NCI-H2029 (cell line): ENCODE measurements around the gene YWHAQ.

Source experiments
- DNase-seq: peaks from one replicate; lab custom pipeline; 2025; lab: John Stamatoyannopoulos, UW

The YWHAQ gene

DNA sequence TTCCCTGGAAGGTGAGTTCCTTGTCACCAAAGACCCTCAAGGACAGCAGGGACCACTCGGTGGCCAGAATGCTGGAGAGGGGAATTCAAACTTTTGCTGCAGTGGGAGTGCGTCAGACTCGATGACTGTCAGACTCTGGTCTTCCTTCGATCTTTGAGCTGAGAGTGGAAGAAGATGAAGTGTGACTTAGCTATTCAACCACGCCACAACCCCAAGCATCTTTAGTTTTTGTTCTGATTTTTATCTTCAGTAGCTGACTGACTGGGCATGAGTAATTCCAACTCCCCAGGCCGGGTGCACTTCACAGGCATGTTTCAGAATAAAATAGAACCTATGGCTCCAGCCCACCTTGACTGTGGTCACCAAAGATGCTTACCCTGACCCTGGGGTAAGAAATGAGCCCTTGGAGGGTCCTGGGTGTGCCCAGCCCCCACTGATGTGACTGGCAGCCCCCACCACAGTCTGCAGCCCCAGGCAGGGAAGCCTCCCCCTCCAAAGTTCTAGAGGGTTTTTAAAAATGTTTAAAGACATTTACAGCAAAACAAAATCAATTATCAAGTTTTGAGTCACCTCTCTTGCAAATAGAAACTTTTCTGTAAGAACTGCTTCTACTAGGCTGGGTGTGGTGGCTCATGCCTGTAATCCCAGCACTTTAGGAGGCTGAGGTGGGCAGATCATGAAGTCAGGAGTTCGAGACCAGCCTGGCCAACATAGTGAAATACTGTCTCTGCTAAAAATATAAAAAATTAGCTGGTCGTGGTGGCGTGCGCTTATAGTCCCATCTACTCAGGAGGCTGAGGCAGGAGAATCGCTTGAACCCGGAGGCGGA, 24.9 kb upstream of the YWHAQ start:
- no peak for DNase-seq

DNA sequence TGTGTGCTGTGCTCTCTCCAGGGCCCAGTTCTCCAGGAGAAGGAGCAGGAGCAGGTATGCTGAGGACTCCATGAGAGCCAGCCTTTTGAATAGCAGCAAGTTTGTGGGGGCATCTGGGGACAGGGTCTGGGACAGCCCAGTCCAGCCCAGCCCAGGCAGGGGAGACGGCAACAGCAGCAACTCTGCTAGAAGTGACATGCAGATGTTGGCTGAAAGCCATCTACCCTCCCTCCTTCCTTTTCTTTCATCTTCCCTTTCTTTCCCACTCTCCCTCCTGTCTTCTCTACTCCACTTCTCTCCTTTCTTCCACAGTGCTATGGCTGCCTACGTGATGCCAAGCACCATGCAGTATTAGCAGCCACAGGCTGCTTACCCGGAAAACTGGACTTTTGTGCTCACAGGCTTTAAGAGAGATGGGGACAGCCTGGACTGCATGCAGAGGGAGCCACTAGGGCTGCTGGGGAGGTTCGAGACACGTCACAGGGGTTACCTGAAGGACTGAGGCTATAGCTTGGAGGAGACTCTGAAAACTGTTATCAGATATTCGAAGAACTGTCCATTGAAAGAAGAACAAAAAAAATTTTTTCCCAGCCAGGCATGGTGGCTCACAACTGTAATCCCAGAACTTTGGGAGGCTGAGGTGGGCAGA, 23.8 kb upstream of the YWHAQ start:
- DNase-seq = no peak

DNA sequence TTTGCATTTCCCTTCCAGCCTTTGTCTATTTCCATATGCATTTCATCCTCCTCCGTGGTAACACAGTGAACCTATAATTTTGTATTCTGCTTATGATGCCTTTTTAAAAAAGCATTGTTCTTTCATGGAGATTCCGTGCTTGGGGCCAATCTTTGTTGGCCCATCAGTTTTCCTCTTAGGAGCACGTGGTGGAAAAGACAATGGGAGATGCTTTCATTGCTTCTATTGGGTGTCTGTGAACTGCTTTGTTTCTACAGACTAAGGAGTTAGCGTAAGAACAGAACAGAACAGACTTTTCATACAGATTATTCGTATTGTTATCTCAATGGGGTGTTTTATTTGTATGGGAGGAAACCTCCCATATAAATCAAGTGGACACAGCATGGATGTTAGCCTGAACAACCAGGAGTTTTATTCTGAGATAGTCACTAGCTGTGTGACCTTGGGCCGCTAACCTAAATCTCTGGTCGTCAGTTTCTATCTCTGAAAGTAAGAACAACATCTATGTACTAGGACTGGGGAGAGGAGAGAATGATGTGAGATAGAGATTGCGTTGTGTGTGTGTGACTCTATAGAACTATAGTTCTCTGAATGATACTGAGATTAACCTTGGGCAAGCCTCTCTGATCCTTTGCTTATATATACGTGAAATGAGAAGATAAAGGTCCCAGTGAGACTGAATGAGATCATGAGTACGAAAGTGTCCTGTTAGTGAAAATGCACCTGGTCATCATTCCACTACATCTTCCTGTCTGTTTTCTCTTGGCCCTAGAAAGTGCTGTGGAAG, 22.9 kb upstream of the YWHAQ start:
- DNase-seq = no peak

DNA sequence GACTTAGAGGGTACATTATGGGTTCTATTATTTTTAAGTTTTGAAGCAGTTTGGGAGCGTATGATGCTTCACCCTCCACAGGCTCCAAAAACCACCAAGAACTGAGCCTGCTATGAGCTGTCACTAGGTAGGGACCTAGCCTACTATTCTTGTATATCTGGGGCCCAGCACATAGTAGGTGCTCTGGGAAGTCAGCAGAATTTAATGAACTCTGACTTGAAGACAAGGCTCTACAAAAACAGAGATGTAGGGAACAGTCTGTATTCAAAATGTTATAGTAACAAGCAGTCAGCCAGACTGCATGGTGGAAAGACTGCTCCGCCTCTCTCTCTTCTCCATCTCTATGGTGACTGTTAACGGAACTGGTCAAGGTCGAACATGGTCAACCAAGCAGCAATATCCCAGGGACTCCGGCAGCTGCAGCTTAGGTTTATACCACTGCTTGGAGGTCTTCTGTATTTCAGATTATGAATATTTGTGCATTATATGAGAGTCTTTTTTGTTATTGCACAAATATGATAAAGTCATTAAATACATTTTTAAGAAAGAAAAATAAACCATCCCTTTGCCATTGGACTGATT, 22.2 kb upstream of the YWHAQ start:
- DNase-seq = no peak

DNA sequence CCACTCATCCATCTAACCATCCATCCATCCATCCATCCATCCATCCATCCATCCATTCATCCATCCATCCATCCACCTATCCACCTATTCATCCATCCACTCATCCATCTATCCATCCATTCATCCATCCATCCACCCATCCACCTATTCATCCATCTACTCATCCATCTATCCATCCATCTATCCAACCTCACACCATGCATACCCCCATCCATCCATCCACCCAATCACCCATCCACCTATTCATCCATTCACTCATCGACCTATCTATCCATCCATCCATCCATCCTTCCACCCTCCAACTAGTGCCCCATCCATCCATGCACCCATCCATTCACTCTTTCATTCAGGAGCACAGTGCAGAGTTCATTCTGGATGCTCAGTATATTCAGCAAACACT, 21.5 kb upstream of the YWHAQ start:
- DNase-seq = no peak

DNA sequence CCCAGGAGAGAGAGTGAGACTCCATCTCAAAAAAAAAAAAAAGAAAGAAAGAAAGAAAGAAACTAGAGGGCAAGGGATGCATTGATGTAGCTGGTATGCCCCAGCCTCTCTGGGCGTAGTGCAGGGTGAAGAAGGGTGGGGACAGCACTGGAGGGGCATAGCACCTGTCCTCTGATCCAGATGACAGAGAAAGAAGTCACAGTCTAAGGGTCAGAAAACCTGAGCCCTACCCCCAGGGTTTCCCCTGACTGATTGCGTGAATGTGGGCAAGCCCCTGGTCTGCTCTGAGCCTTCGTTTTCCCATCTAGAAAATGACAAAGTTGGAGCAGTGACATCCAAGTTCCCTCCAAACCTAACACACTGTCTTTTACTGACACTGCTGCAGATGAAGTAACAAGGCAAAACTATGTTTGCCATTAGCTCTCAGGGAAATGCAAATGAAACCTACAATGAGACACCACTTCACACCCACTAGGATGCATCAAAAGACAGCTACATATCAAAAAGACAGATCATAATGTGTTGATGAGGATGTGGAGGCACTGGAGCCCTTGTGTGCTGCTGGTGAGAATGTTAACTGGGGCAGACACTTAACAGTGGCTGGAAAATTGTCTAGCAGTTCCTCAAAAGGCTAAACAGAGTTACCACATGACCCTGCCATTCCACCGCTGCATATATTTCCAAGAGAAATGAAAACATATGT, 19.5 kb upstream of the YWHAQ start:
- no peak for DNase-seq

DNA sequence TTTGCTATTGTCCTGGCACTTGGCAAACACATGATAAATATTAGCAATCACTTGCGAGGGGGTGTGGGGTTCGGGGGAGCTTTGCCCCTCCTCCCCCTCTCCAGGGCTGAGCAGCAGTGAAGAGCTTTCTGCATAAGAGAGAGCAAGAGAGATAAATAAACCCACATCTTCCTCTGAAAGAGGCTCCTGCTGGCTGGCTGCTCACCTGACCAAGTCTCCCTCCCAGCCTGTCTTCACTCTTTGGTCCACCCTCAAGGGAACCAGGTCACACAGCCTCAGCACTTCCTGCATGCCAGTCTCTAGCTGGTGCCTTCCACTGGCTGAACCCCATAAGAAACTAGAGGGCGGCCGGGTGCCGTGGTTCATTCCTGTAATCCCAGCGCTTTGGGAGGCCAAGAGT, 18.5 kb upstream of the YWHAQ start:
- DNase-seq = no peak

DNA sequence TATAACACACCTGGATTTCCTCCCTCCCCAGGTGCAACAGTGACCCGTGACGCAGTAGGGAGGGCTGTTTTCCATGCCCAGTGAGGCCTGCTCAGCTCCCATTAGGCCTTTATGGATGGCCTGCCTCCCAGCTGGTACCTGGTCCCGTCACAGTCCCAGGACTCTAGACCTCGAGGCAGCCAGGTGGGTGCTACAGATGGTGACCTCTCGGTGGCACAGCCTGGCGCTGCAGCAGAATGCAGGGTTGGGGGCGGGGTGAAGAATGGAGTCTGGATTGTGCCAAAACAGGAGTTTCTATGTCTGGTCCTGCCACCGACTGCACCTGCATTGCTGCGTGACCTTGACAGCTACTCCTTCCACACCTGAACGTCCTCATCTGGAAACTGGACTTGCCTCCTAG, 18.0 kb upstream of the YWHAQ start:
- DNase-seq = peak; percentile 78

DNA sequence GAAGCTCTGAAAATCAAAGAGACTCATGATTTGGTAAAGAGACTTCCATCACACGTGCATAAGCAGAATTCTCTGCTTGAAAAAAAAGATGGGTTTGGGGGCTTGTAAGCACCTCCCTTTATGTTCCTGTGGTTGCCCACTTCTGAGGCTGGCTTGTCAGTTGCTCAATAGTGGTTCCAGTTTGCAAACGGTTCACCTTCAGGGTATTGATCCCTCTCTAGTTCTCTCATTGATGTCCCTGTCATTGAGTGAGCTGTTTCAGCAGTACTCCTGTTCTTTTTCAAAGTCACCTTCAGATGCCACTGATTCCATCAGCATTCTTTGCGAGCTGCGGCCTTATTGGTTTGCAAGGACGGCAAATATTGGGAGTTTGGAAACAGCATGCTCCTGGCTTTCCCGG, 17.1 kb upstream of the YWHAQ start:
- no peak for DNase-seq

DNA sequence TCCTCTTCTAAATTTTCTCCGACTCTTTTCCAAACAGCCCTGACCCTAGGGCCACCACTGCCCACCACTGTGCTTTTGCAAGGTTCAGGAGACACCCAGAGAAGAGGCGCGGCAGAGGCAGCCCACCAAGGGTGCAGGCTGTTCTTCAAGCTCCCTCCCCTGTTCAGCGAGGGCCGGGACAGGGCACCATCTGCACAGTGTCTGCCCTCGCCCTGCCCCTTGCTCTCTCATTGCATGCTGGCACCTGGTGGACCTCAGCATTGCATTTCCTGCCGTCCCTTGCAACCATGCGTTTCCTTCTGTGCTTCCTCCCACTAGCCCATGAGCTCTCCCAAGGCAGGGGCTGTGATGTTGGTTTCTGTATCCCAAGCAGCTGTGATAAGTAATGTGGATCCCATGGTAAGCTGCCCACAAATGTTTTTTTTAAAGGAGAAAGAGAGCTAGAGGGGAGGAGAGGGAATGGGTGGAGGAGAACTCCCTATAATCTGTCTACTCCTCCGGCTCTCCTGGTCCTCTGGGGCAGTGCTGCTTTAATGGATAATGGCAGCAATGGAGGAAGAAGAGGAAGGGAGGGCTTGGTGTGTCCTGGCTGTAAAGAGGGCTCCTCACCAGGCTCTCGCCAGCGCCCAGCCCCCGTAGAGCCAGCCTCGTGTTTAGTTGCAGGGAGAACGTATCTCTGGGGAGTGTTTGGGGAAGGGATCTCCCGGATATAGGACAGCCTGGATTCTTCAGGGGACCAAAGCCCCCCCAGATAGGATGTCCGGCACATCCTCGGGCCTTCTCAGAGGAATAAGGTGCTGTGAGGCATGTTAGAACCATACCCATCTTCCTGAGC, 15.6 kb upstream of the YWHAQ start:
- DNase-seq = no peak

DNA sequence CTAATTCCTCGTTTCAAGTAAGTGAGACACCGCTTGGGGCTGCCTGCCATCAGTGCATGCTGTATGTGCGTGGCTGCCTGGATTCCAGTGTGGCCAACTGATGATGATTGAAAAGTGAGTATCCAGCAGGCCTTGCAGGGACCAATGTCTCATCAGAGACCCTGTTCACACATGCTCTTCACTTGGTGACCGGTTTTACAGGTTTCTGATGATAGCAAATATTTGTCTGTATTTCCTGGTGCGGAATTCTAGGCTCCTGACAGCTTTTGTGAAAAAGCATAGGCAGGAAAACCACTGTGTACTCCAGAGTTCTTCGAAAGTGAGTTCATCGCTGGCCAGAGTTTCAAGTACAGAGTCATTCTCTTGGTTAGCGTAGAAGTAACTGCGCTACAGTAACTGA, 13.8 kb upstream of the YWHAQ start:
- DNase-seq = peak; percentile 71

DNA sequence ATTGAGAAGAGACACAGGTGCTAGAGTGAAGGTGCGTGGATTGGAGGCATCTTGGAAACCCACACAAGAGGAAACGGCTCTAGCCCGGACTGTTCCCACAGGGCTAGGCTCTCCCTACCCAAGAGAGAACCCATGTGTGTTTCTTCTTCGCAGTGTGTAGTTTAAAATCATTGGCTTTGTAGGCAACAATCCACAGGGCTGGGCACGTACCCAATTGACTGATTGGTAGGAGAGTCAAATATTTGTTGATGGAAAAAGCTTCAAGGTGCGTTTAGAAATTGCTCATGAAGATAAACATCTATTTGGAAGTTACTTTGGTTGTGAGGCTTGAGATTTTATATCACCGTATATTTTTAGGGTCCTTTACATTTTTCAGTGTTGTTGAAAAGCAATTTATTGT, 13.2 kb upstream of the YWHAQ start:
- DNase-seq = no peak

DNA sequence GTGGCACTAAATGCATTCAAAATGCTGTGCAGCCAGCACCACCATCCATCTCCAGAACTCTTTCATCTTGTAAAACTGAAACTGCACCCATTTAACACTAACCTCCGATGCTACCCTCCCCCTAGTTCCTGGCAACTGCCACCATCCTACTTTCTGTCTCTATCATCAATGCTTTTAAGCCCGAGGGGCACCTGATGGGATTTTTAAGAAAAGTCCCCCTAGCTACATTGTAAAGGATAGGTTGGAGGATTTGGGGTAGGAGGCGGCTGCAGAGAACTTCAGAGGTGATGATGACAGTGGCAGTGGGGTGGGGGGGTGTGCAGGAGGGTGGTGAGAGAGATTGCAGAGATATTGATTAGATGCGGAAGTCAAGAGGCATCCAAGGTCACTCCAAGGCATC, 10.8 kb upstream of the YWHAQ start:
- DNase-seq = no peak

DNA sequence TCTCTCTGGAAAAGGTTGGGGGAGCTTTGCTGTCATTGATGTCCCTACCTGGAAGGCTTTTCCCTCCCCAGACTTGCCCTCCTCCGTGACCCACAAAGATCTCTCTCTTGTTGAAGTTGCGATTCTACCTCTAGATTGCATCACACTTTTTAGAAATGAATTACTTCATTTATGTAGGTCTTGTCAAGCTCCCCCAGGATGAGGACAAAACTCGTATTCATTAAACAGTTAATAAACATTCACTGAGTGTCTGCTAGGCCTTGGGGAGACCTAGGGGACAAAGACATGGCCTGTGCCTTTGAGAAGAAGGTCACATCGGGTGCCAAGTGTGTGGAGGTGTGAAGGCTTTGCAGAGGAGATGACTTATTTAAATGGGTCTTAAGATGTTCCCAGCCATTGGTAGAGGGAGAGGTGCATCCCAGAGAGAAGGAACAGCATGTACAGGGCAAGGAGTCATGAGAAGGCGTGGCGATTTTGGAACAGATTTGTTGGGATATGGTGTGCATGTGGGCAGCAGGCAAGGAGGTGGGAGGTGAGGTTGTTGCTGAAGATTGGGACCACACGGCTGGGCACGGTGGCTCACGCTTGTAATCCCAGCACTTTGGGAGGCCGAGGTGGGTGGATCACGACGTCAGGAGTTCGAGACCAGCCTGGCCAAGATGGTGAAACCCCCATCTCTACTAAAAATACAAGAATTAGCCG, 9.8 kb upstream of the YWHAQ start:
- no peak for DNase-seq

DNA sequence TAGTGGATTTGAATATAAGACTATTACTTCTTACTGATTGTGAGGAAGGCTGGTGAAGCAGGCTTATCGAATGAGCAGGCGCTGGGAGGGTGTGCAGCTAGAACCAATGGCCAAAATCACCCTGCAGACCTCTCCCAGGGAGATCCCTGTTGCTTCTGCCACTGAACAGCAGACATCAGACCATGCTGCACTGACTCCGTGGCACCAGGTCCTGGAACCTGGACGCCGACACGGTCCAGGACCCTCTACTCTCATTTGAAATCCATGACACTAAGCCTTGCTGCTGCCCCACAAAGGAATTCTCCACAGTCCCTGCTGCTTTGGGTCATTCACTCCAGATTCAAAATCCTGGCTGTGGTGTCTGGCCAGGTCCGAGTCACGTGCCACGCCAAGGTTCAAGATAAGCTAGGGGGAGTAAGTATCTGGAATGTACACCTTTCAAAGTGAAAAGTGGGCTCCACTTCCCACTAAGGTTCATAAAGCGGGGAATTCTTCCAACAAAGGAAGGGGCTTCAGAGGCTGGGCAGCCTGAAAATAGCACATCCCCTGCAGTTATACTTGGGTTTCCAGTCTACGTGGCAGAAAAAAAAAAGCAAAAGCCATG, 9.0 kb upstream of the YWHAQ start:
- no peak for DNase-seq

DNA sequence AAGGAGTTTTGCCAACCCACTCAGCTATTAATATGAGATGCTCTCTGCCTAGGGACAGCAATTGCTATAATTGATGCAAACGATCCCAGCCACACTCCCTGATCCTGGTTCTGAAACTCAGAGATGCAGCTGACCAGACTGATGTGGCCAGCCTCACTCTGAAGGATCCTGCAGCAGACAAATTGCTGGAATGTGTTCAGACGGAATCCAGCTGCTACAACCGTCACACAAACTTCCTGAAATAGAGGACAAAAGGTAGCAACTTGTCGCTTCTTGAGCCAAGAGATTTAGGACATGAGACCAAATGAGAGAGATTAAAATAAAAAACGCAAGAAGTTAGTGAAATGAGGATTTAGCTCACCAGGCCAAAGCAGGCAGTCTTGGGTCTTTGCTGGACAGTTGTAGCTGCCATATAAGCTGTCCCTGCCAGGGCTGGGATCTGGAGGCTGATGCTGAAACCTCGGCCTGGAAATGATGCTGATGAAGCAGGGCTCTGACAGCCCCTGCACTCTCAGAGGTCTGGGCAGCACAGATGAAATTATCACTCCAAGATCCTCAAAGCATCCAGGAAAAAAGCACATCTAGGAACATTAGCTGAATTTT, 8.3 kb upstream of the YWHAQ start:
- no peak for DNase-seq

DNA sequence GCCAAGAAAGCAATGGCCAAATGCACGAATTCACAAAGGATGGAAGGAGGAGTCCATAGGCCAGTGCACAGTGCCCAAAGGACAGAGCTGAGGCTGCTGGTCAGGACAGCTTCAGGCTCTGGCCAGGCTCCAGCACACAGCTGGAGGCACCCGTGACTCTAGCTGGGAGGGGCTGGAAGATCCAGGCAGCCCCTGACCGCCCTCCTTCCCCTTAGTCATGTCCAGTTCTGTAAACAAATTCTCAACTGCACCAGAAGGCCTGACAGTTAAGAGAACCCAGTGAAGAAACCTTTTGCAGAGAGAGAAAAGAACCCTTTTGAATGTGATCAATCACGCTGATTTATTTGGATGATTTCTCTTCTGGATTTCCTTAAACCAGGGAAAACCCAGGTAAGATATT, 7.7 kb upstream of the YWHAQ start:
- DNase-seq = no peak

DNA sequence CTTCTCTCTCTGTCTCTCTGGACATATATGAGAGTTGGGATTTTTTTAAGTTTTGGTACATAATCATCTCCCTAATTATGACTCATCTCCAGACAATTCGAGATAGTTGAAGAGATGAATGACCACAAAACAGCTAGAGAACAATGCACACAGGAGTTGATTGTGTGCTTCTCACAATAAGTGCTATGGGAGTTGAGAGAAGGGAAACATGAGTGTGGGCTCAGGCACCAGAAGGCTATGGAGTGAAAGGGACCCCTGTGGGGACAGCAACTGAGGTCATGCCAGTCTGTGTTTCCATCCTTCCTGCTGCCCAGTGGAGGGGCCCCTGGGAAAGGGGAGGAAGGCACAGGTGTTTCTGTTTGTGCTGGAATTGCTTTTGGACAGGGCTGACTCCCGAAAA, 6.5 kb upstream of the YWHAQ start:
- no peak for DNase-seq

DNA sequence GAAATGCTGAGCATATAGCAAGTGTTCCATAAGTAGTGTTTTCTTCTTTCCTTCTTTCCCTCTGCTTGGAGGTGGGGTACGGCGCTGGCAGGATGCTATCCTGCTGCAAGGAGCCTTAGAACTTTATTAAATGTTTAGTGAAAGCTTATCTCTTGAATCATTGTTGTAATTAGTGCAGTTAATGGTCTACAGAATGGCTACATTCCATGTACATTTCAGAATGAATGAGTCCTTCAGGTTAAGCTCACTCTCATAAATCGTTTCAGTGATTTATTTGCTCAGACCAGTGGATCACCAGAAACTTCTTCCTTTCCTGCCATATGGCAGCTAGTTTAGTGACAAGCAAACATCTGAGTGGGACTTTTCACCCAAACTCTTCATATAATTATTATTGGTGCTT, 3.3 kb upstream of the YWHAQ start:
- no peak for DNase-seq
